Liver (tissue), 9 donors: ENCODE data around the gene PRR23E. TPM values are rescaled to one million over a fixed set of nuclear protein-coding genes. Genes with fewer than 3 reads are reported as not detected.

Experiments used
- DNase-seq: peaks from one replicate; pipeline ENCODE4 v3.0.0-alpha.2; 2017; ENCODE audit warnings: low spot score
- H3K27ac ChIP-seq, 2 donors: one replicate each; pipeline ENCODE4 v1.7.0; 2013; ENCODE audit warnings: inconsistent platforms in 2 of 2, low read length in 2 of 2, control low read depth in 1 of 2, low read depth in 1 of 2, mild to moderate bottlenecking in 1 of 2
- H3K27me3 ChIP-seq, 4 donors: one replicate each; pipeline versions ENCODE4 v1.6.1 to v1.7.0; 2013; ENCODE audit warnings: low read length in 3 of 4, inconsistent platforms in 1 of 4, mild to moderate bottlenecking in 1 of 4, moderate library complexity in 1 of 4; ENCODE audit not compliant: control insufficient read depth in 4 of 4, insufficient read depth in 4 of 4
- H3K36me3 ChIP-seq, 4 donors: one replicate each; pipeline versions ENCODE4 v1.6.1 to v1.7.0; 2013; ENCODE audit warnings: low read length in 3 of 4, mild to moderate bottlenecking in 3 of 4, low read depth in 1 of 4, moderate library complexity in 1 of 4; ENCODE audit not compliant: control insufficient read depth in 4 of 4, insufficient read depth in 3 of 4
- H3K4me1 ChIP-seq, 4 donors: one replicate each; pipeline versions ENCODE4 v1.6.1 to v1.7.0; 2013; ENCODE audit warnings: low read length in 3 of 4, mild to moderate bottlenecking in 3 of 4, moderate library complexity in 1 of 4; ENCODE audit not compliant: control insufficient read depth in 4 of 4, insufficient read depth in 4 of 4
- H3K4me3 ChIP-seq, 3 donors: one replicate each; pipeline versions ENCODE4 v1.6.1 to v1.7.0; 2013; ENCODE audit warnings: low read length in 3 of 3, control low read depth in 1 of 3, low read depth in 1 of 3, mild to moderate bottlenecking in 1 of 3
- H3K9ac ChIP-seq, 2 donors: one replicate each; pipeline ENCODE4 v1.7.0; 2013; ENCODE audit warnings: low read length in 2 of 2, mild to moderate bottlenecking in 2 of 2, moderate library complexity in 2 of 2, control low read depth in 1 of 2, low read depth in 1 of 2
- H3K9me3 ChIP-seq, 4 donors: one replicate each; pipeline versions ENCODE4 v1.6.1 to v1.7.0; 2013; ENCODE audit warnings: low read length in 3 of 4; ENCODE audit not compliant: control insufficient read depth in 4 of 4
- ATF3 ChIP-seq: IDR thresholded peaks from 2 replicates; pipeline ENCODE4 v1.6.1; 2016; ENCODE audit warnings: antibody characterized with exemption
- EGR1 ChIP-seq, 2 donors: IDR thresholded peaks; 2 replicates each; pipeline ENCODE4 v1.6.1; 2016 to 2018; ENCODE audit warnings: antibody characterized with exemption in 2 of 2, low read depth in 2 of 2
- FOXA1 ChIP-seq: IDR thresholded peaks from 2 replicates; pipeline ENCODE4 v1.6.1; 2016; ENCODE audit warnings: antibody characterized with exemption
- HNF4A ChIP-seq, 2 donors: conservative IDR thresholded peaks; 2 replicates each; pipeline ENCODE4 v1.6.1; 2016; ENCODE audit warnings: antibody characterized with exemption in 2 of 2, mild to moderate bottlenecking in 2 of 2
- HNF4G ChIP-seq: IDR thresholded peaks from 2 replicates; pipeline ENCODE4 v1.6.1; 2016; ENCODE audit warnings: antibody characterized with exemption
- JUND ChIP-seq, 2 donors: IDR thresholded peaks; 2 replicates each; pipeline ENCODE4 v1.6.1; 2016; ENCODE audit warnings: antibody characterized with exemption in 2 of 2
- NR2F2 ChIP-seq: IDR thresholded peaks from 2 replicates; pipeline ENCODE4 v1.6.1; 2016; ENCODE audit warnings: antibody characterized with exemption
- RAD21 ChIP-seq, 2 donors: IDR thresholded peaks; 2 replicates each; pipeline ENCODE4 v1.6.1; 2016; ENCODE audit warnings: antibody characterized with exemption in 2 of 2, mild to moderate bottlenecking in 2 of 2
- RXRA ChIP-seq, 2 donors: IDR thresholded peaks; 2 replicates each; pipeline ENCODE4 v1.6.1; 2017 to 2018; ENCODE audit warnings: antibody characterized with exemption in 2 of 2, mild to moderate bottlenecking in 1 of 2
- SP1 ChIP-seq: IDR thresholded peaks from 2 replicates; pipeline ENCODE4 v1.6.1; 2018; ENCODE audit warnings: antibody characterized with exemption, mild to moderate bottlenecking
- TAF1 ChIP-seq: conservative IDR thresholded peaks from 2 replicates; pipeline ENCODE4 v1.6.1; 2016; ENCODE audit warnings: antibody characterized with exemption, mild to moderate bottlenecking
- YY1 ChIP-seq: IDR thresholded peaks from 2 replicates; pipeline ENCODE4 v1.6.1; 2016; ENCODE audit warnings: antibody characterized with exemption, mild to moderate bottlenecking
- WGBS: extraction: QIAGEN DNeasy Blood & Tissue Kit; methylation state at CpG from one replicate; pipeline ENCODE4 v1.1.7; 2013; 5-methylcytosine and 5-hydroxymethylcytosine counted together
- polyA plus RNA-seq, 2 donors: library from polyadenylated mRNA; stranded (reverse) in 1 of 2; unstranded in 1 of 2; fragments of 200-250 nt in 1 of 2; fragments of >200 nt in 1 of 2; fragmentation: Nextera tagmentation in 1 of 2; extraction: Ambion mirVana in 1 of 2; gene quantifications; one replicate each; pipeline versions ENCODE4 v1.2.1 to v1.2.3, GENCODE V29; 2013 to 2015
- total RNA-seq, 2 donors: library from RNA; depleted of rRNA; stranded (reverse); fragments of >200 nt; gene quantifications; one replicate each; pipeline ENCODE4 v1.2.3, GENCODE V29; 2014
- TF ChIP-seq, protein P1 (sequence below): IDR thresholded peaks from 2 replicates; pipeline ENCODE4 v1.6.1; 2016; ENCODE audit warnings: antibody characterized with exemption
- TF ChIP-seq, protein P2 (sequence below): IDR thresholded peaks from 2 replicates; pipeline ENCODE4 v1.6.1; 2016; ENCODE audit warnings: antibody characterized with exemption, mild to moderate bottlenecking
- TF ChIP-seq, protein P3 (sequence below): fragments of 150-350 bp; IDR thresholded peaks from 2 replicates; pipeline ENCODE4 v1.5.1; 2017; ENCODE audit warnings: improper control_type of control experiment, low read depth, low read length; ENCODE audit not compliant: missing input control
- donor health status: healthy.
- donor health status: healthy.
- donor health status: healthy.
- donor health status: healthy.
- donor health status: healthy.

Gene PRR23E
- total and polyA plus RNA-seq, 4 donors: not detected

DNA sequence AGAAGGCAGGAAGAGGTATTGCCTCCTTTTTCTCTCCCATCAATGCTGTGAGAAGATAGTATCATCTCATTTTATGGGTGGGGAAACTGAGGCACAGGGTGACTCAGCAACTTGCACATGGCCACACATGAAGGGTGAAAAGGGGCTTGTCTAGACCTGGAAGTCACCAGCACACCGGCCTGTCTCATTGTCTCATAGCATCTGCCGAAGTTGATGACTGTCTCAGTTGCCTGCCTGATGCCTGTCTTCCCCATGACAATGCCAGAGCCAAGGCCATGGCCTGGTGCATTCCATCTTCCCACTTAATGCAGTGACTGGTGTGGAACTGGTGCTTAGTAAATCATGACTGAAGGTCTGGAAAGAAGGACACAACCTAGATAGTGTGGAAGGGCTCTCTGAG, 27.9 kb upstream of the PRR23E start:
- 92% methylated on average over 2 of the region's 2 CpGs for WGBS
- Histone ChIP-seq H3K27me3 (peaks cover 0 to 12% (median 0%) of the 10 kb centered on the region in 4 donors), H3K4me3 (no peak overlapping the region), H3K9ac (no peak overlapping the region), H3K36me3 (no peaks in the 10 kb centered on the region), H3K9me3 (no peaks in the 10 kb centered on the region), H3K4me1 (no peaks in the 10 kb centered on the region), H3K27ac (no peak overlapping the region)
- DNase-seq: no peak
- TF ChIP-seq NR2F2 (no peak), TAF1 (no peak), FOXA1 (no peak), SP1 (no peak), EGR1 (IDR thresholded peaks at IDR 0.05; ENCODE audit: low read depth in 2 of 2) (no peak), JUND (IDR thresholded peaks at IDR 0.05) (no peak)
- TF ChIP-seq, protein P1, sequence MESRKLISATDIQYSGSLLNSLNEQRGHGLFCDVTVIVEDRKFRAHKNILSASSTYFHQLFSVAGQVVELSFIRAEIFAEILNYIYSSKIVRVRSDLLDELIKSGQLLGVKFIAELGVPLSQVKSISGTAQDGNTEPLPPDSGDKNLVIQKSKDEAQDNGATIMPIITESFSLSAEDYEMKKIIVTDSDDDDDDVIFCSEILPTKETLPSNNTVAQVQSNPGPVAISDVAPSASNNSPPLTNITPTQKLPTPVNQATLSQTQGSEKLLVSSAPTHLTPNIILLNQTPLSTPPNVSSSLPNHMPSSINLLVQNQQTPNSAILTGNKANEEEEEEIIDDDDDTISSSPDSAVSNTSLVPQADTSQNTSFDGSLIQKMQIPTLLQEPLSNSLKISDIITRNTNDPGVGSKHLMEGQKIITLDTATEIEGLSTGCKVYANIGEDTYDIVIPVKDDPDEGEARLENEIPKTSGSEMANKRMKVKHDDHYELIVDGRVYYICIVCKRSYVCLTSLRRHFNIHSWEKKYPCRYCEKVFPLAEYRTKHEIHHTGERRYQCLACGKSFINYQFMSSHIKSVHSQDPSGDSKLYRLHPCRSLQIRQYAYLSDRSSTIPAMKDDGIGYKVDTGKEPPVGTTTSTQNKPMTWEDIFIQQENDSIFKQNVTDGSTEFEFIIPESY: no peak
- TF ChIP-seq, protein P2, sequence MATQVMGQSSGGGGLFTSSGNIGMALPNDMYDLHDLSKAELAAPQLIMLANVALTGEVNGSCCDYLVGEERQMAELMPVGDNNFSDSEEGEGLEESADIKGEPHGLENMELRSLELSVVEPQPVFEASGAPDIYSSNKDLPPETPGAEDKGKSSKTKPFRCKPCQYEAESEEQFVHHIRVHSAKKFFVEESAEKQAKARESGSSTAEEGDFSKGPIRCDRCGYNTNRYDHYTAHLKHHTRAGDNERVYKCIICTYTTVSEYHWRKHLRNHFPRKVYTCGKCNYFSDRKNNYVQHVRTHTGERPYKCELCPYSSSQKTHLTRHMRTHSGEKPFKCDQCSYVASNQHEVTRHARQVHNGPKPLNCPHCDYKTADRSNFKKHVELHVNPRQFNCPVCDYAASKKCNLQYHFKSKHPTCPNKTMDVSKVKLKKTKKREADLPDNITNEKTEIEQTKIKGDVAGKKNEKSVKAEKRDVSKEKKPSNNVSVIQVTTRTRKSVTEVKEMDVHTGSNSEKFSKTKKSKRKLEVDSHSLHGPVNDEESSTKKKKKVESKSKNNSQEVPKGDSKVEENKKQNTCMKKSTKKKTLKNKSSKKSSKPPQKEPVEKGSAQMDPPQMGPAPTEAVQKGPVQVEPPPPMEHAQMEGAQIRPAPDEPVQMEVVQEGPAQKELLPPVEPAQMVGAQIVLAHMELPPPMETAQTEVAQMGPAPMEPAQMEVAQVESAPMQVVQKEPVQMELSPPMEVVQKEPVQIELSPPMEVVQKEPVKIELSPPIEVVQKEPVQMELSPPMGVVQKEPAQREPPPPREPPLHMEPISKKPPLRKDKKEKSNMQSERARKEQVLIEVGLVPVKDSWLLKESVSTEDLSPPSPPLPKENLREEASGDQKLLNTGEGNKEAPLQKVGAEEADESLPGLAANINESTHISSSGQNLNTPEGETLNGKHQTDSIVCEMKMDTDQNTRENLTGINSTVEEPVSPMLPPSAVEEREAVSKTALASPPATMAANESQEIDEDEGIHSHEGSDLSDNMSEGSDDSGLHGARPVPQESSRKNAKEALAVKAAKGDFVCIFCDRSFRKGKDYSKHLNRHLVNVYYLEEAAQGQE: no peak

DNA sequence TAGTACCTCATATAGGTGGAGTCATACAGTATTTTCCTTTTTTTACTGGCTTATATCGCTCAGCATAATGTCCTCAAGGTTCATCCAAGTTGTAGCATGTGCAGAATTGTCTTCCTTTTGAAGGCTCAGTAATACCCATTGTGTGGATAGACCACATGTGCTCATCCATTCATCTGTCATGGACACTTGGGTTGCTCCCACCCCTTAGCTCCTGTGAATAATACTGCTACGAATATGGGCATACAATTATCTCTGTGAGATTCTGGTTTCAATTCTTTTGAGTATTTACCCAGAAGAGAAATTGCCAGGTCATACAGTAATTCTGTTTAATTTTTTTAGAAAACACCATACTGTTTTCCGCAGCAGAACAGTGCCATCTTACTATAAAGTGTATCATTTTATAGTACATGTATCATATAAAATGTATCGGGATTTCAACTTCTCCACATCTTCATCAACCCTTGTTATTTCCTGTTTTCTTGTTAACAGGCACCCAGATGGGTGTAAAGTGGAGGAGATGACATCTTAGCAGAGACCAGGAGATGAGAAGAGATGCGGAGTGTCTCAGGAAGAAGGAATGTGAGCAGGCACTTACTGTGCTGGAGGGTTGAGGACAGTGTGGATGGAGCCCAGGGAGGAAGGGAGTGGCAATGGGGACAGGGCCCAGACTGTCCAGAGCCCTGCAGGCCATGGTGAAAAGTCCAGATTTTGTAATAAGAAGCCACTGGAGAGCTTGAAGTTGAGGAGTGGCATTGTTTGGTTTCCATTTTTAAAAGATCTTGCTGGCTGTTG, 27.0 kb upstream of the PRR23E start:
- TF ChIP-seq HNF4G (no peak), RXRA (IDR thresholded peaks at IDR 0.05) (no peak)
- no peak overlapping the region for H3K9ac ChIP-seq
- no peaks in the 10 kb centered on the region for H3K36me3 ChIP-seq
- DNase-seq: no peak
- H3K27me3 ChIP-seq: peaks cover 0 to 11% (median 0%) of the 10 kb centered on the region in 4 donors
- 54% methylated on average over 5 of the region's 5 CpGs for WGBS
- H3K27ac ChIP-seq: no peak overlapping the region
- no peak overlapping the region for H3K4me3 ChIP-seq
- no peaks in the 10 kb centered on the region for H3K9me3 ChIP-seq
- H3K4me1 ChIP-seq: no peaks in the 10 kb centered on the region

GRCh38 chr3:127166501-127167065, 26.3 kb upstream of the PRR23E start:
- Histone ChIP-seq H3K9ac (no peak overlapping the region), H3K9me3 (no peaks in the 10 kb centered on the region), H3K27me3 (peaks cover 0 to 5% (median 0%) of the 10 kb centered on the region in 4 donors), H3K4me3 (no peak overlapping the region), H3K36me3 (no peaks in the 10 kb centered on the region), H3K4me1 (no peaks in the 10 kb centered on the region), H3K27ac (no peak overlapping the region)
- DNase-seq: peak; percentile 13
- WGBS: 79% methylated on average over 9 of the region's 9 CpGs
- TF ChIP-seq HNF4A (conservative IDR thresholded peaks at IDR 0.05): no peak
- no peak for TF ChIP-seq ATF3
- no peak for TF ChIP-seq YY1
- TF ChIP-seq RAD21 (IDR thresholded peaks at IDR 0.05): no peak
- TF ChIP-seq, protein P2: no peak
- TF ChIP-seq SP1: no peak
- no peak for TF ChIP-seq NR2F2
- TF ChIP-seq, protein P3, sequence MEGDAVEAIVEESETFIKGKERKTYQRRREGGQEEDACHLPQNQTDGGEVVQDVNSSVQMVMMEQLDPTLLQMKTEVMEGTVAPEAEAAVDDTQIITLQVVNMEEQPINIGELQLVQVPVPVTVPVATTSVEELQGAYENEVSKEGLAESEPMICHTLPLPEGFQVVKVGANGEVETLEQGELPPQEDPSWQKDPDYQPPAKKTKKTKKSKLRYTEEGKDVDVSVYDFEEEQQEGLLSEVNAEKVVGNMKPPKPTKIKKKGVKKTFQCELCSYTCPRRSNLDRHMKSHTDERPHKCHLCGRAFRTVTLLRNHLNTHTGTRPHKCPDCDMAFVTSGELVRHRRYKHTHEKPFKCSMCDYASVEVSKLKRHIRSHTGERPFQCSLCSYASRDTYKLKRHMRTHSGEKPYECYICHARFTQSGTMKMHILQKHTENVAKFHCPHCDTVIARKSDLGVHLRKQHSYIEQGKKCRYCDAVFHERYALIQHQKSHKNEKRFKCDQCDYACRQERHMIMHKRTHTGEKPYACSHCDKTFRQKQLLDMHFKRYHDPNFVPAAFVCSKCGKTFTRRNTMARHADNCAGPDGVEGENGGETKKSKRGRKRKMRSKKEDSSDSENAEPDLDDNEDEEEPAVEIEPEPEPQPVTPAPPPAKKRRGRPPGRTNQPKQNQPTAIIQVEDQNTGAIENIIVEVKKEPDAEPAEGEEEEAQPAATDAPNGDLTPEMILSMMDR: no peak
